ENCODE measurements around the gene TMEM256. TPM values are rescaled to one million over a fixed set of nuclear protein-coding genes. Genes with fewer than 3 reads are reported as not detected.

The TMEM256 gene
- total RNA-seq, 2 experiments from 2014 or later = 61.8 to 62.3 TPM

- H3K9me3 Mint-ChIP-seq (ENCODE audit: insufficient read depth) = no peaks in the 10 kb centered on the region
- H3K27ac Mint-ChIP-seq = no peak within 1 kb of the TSS
- H3K4me3 Mint-ChIP-seq = no peak within 1 kb of the TSS
- ATAC-seq = no peak
- no peaks in the 10 kb centered on the region for H3K4me1 Mint-ChIP-seq (ENCODE audit: low read depth)
- ChIA-PET POLR2A (no interaction called here), CTCF (no interaction called here)
- DNase-seq = no peak
- no peaks in the 10 kb centered on the region for H3K27me3 Mint-ChIP-seq (ENCODE audit: low read depth)
- H3K36me3 Mint-ChIP-seq (ENCODE audit: low read depth) = no peaks in the 10 kb centered on the region
These were observed 24.7 kb upstream of the TMEM256 start, which contains the start of gene SPEM3 for GRCh38 chr17:7428557-7428956. TSS of gene SPEM3 (plus strand) at chr17:7428857. CDS start at chr17:7428903, 46 bp downstream.

- POLR2A ChIA-PET = interaction anchor here (0.8 kb wide), 1 partner anchor 8 kb away, joined by 3 read pairs; the partner anchor contains the start of gene TMEM102
- no peak for DNase-seq
- no peak overlapping the region for H3K4me3 Mint-ChIP-seq
- no peak for ATAC-seq
- H3K27me3 Mint-ChIP-seq (ENCODE audit: low read depth) = no peaks in the 10 kb centered on the region
- CTCF ChIA-PET = no interaction called here
- H3K4me1 Mint-ChIP-seq (ENCODE audit: low read depth) = no peaks in the 10 kb centered on the region
- H3K27ac Mint-ChIP-seq = no peak overlapping the region
- no peaks in the 10 kb centered on the region for H3K36me3 Mint-ChIP-seq (ENCODE audit: low read depth)
- no peaks in the 10 kb centered on the region for H3K9me3 Mint-ChIP-seq (ENCODE audit: insufficient read depth)
These were observed 23.7 kb upstream of the TMEM256 start for GRCh38 chr17:7427549-7427948.

- CTCF ChIA-PET = interaction anchor here (4.4 kb wide), 1 partner anchor 8 kb away, joined by 15 read pairs; the partner anchor contains the start of gene TMEM102
- POLR2A ChIA-PET = interaction anchor here (0.8 kb wide), 1 partner anchor 9 kb away, joined by 3 read pairs; the partner anchor contains the start of gene TMEM102
- Mint-ChIP-seq H3K9me3 (ENCODE audit: insufficient read depth) (no peaks in the 10 kb centered on the region), H3K4me3 (no peak overlapping the region), H3K36me3 (ENCODE audit: low read depth) (no peaks in the 10 kb centered on the region), H3K27me3 (ENCODE audit: low read depth) (no peaks in the 10 kb centered on the region), H3K4me1 (ENCODE audit: low read depth) (no peaks in the 10 kb centered on the region), H3K27ac (no peak overlapping the region)
- ATAC-seq = no peak
- no peak for DNase-seq
These were observed 23.1 kb upstream of the TMEM256 start for GRCh38 chr17:7426896-7427489.

- DNase-seq (no peak), ATAC-seq (no peak)
- H3K27ac Mint-ChIP-seq = no peak overlapping the region
- no peaks in the 10 kb centered on the region for H3K9me3 Mint-ChIP-seq (ENCODE audit: insufficient read depth)
- H3K4me3 Mint-ChIP-seq = no peak overlapping the region
- no peaks in the 10 kb centered on the region for H3K36me3 Mint-ChIP-seq (ENCODE audit: low read depth)
- no peaks in the 10 kb centered on the region for H3K4me1 Mint-ChIP-seq (ENCODE audit: low read depth)
- no peaks in the 10 kb centered on the region for H3K27me3 Mint-ChIP-seq (ENCODE audit: low read depth)
- ChIA-PET POLR2A (no interaction called here), CTCF (interaction anchor here (4.4 kb wide), 1 partner anchor 9 kb away, joined by 15 read pairs; the partner anchor contains the start of gene TMEM102)
These were observed 22.4 kb upstream of the TMEM256 start for GRCh38 chr17:7426203-7426863.

GRCh38 chr17:7425756-7426155 lies 21.9 kb upstream of the TMEM256 start:
- ChIA-PET CTCF (interaction anchor here (4.4 kb wide), 1 partner anchor 10 kb away, joined by 15 read pairs; the partner anchor contains the start of gene TMEM102), POLR2A (interaction anchor here (0.7 kb wide), 1 partner anchor 10 kb away, joined by 3 read pairs; no protein-coding TSS in a partner anchor)
- H3K27me3 Mint-ChIP-seq (ENCODE audit: low read depth) = no peaks in the 10 kb centered on the region
- H3K9me3 Mint-ChIP-seq (ENCODE audit: insufficient read depth) = no peaks in the 10 kb centered on the region
- DNase-seq (no peak), ATAC-seq (no peak)
- H3K27ac Mint-ChIP-seq = no peak overlapping the region
- no peak overlapping the region for H3K4me3 Mint-ChIP-seq
- H3K4me1 Mint-ChIP-seq (ENCODE audit: low read depth) = no peaks in the 10 kb centered on the region
- H3K36me3 Mint-ChIP-seq (ENCODE audit: low read depth) = no peaks in the 10 kb centered on the region

GRCh38 chr17:7425316-7425715 lies 21.4 kb upstream of the TMEM256 start, which contains the start of gene SPEM2:
TSS of gene SPEM2 (plus strand) at chr17:7425616. CDS start at chr17:7425689, 73 bp downstream.
- CTCF ChIA-PET = interaction anchor here (4.4 kb wide), 1 partner anchor 10 kb away, joined by 15 read pairs; the partner anchor contains the start of gene TMEM102

GRCh38 chr17:7423679-7424078 lies 19.8 kb upstream of the TMEM256 start:
- POLR2A ChIA-PET = no interaction called here

More at GRCh38 chr17:7425316-7425715, 21.4 kb upstream of the TMEM256 start, which contains the start of gene SPEM2:
- H3K4me3 Mint-ChIP-seq = no peak within 1 kb of the TSS
- peak within 1 kb of the TSS; percentile 11 for H3K27ac Mint-ChIP-seq
- POLR2A ChIA-PET = interaction anchor here (0.7 kb wide), 1 partner anchor 11 kb away, joined by 3 read pairs; no protein-coding TSS in a partner anchor
- DNase-seq = no peak
- no peak for ATAC-seq
- no peaks in the 10 kb centered on the region for H3K9me3 Mint-ChIP-seq (ENCODE audit: insufficient read depth)
- H3K4me1 Mint-ChIP-seq (ENCODE audit: low read depth) = no peaks in the 10 kb centered on the region
- H3K36me3 Mint-ChIP-seq (ENCODE audit: low read depth) = no peaks in the 10 kb centered on the region
- no peaks in the 10 kb centered on the region for H3K27me3 Mint-ChIP-seq (ENCODE audit: low read depth)

GRCh38 chr17:7421186-7421585 lies 17.3 kb upstream of the TMEM256 start:
- CTCF ChIA-PET = interaction anchor here (1.7 kb wide), 1 partner anchor 15 kb away, joined by 5 read pairs; no protein-coding TSS in a partner anchor

More at GRCh38 chr17:7423679-7424078, 19.8 kb upstream of the TMEM256 start:
- H3K27ac Mint-ChIP-seq = peak overlapping the region; percentile 3
- CTCF ChIA-PET = interaction anchor here (1.7 to 4.4 kb wide), 2 partner anchors 12 to 68 kb away, joined by 4 to 15 read pairs; partner anchors contain the start of gene TMEM102
- no peaks in the 10 kb centered on the region for H3K36me3 Mint-ChIP-seq (ENCODE audit: low read depth)
- no peaks in the 10 kb centered on the region for H3K27me3 Mint-ChIP-seq (ENCODE audit: low read depth)
- no peak for ATAC-seq
- no peaks in the 10 kb centered on the region for H3K9me3 Mint-ChIP-seq (ENCODE audit: insufficient read depth)
- H3K4me1 Mint-ChIP-seq (ENCODE audit: low read depth) = no peaks in the 10 kb centered on the region
- no peak overlapping the region for H3K4me3 Mint-ChIP-seq
- DNase-seq = no peak

GRCh38 chr17:7419819-7420610 lies 16.1 kb upstream of the TMEM256 start, which contains the start of gene SPEM1:
TSS of gene SPEM1 (plus strand) at chr17:7420324. CDS start at chr17:7420385, 61 bp downstream.
- Mint-ChIP-seq H3K27ac (no peak within 1 kb of the TSS), H3K9me3 (ENCODE audit: insufficient read depth) (no peaks in the 10 kb centered on the region)
- POLR2A ChIA-PET = interaction anchor here (0.7 kb wide), 1 partner anchor 12 kb away, joined by 3 read pairs; no protein-coding TSS in a partner anchor

More at GRCh38 chr17:7421186-7421585, 17.3 kb upstream of the TMEM256 start:
- H3K4me3 Mint-ChIP-seq = no peak overlapping the region
- DNase-seq (no peak), ATAC-seq (no peak)
- no peaks in the 10 kb centered on the region for H3K27me3 Mint-ChIP-seq (ENCODE audit: low read depth)
- POLR2A ChIA-PET = no interaction called here
- H3K36me3 Mint-ChIP-seq (ENCODE audit: low read depth) = no peaks in the 10 kb centered on the region
- no peak overlapping the region for H3K27ac Mint-ChIP-seq
- H3K4me1 Mint-ChIP-seq (ENCODE audit: low read depth) = no peaks in the 10 kb centered on the region
- H3K9me3 Mint-ChIP-seq (ENCODE audit: insufficient read depth) = no peaks in the 10 kb centered on the region

GRCh38 chr17:7418472-7419152 lies 14.7 kb upstream of the TMEM256 start:
- H3K27ac Mint-ChIP-seq = no peak overlapping the region
- ATAC-seq (no peak), DNase-seq (no peak)
- no peak overlapping the region for H3K4me3 Mint-ChIP-seq
- H3K4me1 Mint-ChIP-seq (ENCODE audit: low read depth) = no peaks in the 10 kb centered on the region
- H3K27me3 Mint-ChIP-seq (ENCODE audit: low read depth) = no peaks in the 10 kb centered on the region
- H3K9me3 Mint-ChIP-seq (ENCODE audit: insufficient read depth) = no peaks in the 10 kb centered on the region
- ChIA-PET CTCF (no interaction called here), POLR2A (no interaction called here)
- no peaks in the 10 kb centered on the region for H3K36me3 Mint-ChIP-seq (ENCODE audit: low read depth)

More at GRCh38 chr17:7419819-7420610, 16.1 kb upstream of the TMEM256 start, which contains the start of gene SPEM1:
- CTCF ChIA-PET = interaction anchor here (1.7 kb wide), 1 partner anchor 17 kb away, joined by 5 read pairs; no protein-coding TSS in a partner anchor
- ATAC-seq (no peak), DNase-seq (no peak)
- Mint-ChIP-seq H3K27me3 (ENCODE audit: low read depth) (no peaks in the 10 kb centered on the region), H3K4me3 (no peak within 1 kb of the TSS), H3K36me3 (ENCODE audit: low read depth) (no peaks in the 10 kb centered on the region), H3K4me1 (ENCODE audit: low read depth) (no peaks in the 10 kb centered on the region)

All from activated CD8-positive, alpha-beta T cell treated with anti-CD3 and anti-CD28 coated beads, Interleukin-2, amount 10 ng/mL, durations not matched to agents 7 days and 5 days (primary cell).